ENCODE measurements around the gene FAM237A. TPM values are rescaled to one million over a fixed set of nuclear protein-coding genes. Genes with fewer than 3 reads are reported as not detected.

The FAM237A gene
- total RNA-seq, result not detected in 2 replicates

DNA sequence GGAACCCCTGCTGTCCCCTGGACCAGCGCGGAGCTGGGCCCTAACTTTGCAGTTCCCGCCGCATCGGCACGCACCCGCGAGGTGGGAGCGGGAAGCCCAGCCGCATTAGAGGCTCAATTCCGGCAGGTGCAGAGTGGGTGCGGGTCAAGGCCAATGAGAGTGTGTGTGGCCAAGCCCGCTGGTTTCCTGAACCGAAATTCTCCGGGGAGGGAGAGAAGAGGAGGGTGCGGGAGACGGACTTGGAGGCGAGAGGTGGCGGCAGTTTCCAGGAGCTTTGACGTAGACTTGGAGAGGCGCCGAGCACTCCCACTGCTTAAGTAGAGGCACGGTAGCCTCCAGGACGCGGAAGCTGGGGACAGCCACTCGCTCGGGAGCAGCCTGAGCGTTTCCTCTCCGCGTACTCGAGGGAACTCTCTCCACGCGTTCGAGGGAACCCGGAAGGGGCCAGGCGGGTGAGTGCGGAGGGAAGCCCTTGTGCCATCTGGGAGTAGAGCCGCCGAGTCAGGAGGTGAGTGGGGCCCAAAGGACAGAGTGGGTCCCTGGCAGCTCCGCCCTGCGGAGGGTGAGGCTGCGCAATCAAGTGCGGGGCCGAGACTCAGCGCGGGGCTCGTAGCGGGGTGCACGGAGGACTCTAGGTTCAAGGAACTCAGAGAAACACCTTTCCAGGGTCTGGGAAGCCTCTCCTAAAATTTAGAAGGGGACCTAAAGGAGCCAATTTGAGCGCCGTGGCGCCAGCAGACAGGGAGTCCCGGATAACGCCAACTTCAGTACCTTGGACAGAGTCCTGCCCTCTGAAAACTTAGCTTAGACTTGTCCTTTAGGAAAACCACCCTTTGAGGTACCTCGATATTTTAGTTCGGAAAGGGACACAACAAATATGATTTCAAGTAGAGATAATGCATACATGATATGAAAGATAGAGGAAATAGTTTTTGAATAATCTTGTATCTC, at the start of gene FAM237A:
TSS of gene FAM237A (plus strand) at position 413 of the 951 bp plus-strand sequence. CDS start 1,750 bp downstream, outside the sequence.

Other genes with a start within 250 kb of the FAM237A start
- gene ADAM23, start 199.0 kb upstream of the FAM237A start, total RNA-seq, result 4.9 and 8.3 TPM in 2 replicates
- not detected in 2 replicates for gene DYTN, start 75.9 kb downstream of the FAM237A start, total RNA-seq
- 0.32 and 0.36 TPM in 2 replicates for gene MDH1B, start 122.8 kb downstream of the FAM237A start, total RNA-seq
- 17.9 and 23.2 TPM in 2 replicates for gene FASTKD2, start 123.1 kb downstream of the FAM237A start, total RNA-seq